ENCODE results near the gene DDX54.

DDX54 gene

DNA sequence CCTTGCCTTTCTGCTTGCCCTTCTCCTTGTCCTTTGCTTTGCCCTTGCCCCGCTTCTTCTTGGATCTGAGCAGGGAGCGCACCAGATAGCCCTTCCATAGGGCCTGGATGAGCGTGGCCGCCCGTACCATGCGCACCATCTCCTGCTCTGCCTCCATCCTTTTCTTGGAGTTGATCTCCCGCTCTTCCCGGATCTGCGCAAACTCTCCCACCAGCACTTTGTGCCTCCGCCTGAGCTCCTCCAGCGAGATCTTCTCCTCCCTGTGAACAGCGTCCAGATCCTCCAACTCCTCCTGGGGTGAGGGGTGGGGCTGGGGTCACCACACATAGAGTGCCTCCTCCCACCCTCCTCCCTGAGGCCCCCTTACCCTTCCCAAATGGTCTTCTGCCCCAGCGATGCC lies 10.3 kb upstream of the DDX54 start:
- peak overlapping the region; percentile 82 for H2BK15ac ChIP-seq (ENCODE audit: low read depth, poor library complexity, severe bottlenecking)
- no peak overlapping the region for H2AFZ ChIP-seq (ENCODE audit: low read depth, low read length)
- peaks cover 23 to 29% of the 10 kb centered on the region in 2 experiments for H3K36me3 ChIP-seq (ENCODE audit: control insufficient read depth in 1 of 2, insufficient read depth in 2 of 2, low read depth in 1 of 2, low read length in 2 of 2)
- peak overlapping the region; percentile 98 for H2AK5ac ChIP-seq (ENCODE audit: low read length, severe bottlenecking)
- peak overlapping the region; percentile 93 to 99 for H2BK12ac ChIP-seq (ENCODE audit: low read length in 2 of 2)
- no peaks in the 10 kb centered on the region for H3K27me3 ChIP-seq (ENCODE audit: control insufficient read depth in 1 of 2, insufficient read depth in 1 of 2, low read length in 2 of 2)
- H2BK5ac ChIP-seq (ENCODE audit: low read depth, low read length, poor library complexity, severe bottlenecking) = peak overlapping the region; percentile 4
- peak overlapping the region; percentile 60 to 80 for H3K4ac ChIP-seq (ENCODE audit: low read depth in 1 of 2, low read length in 2 of 2)
- H2BK120ac ChIP-seq (ENCODE audit: low read depth, low read length) = peak overlapping the region; percentile 75
- H3K27ac ChIP-seq (ENCODE audit: low read length, poor library complexity, severe bottlenecking) = peak overlapping the region; percentile 96
- peak overlapping the region; percentile 78 for H4K8ac ChIP-seq (ENCODE audit: low read length)
- H3K4me1 ChIP-seq (ENCODE audit: control insufficient read depth, insufficient read depth, low read depth, low read length) = peaks cover 44% of the 10 kb centered on the region
- H3K14ac ChIP-seq (ENCODE audit: low read length in 2 of 2) = peak overlapping the region in 1 of 2 experiments; percentile 78
- no peak overlapping the region for H3K23ac ChIP-seq (ENCODE audit: low read length in 2 of 2)
- DNase-seq = no peak
- WGBS = 98% methylated on average over 7 of the region's 13 CpGs
- H4K91ac ChIP-seq (ENCODE audit: low read length) = peak overlapping the region; percentile 84
- peaks cover 19% of the 10 kb centered on the region for H3K79me1 ChIP-seq (replicated peaks; ENCODE audit: low read length, poor library complexity, severe bottlenecking)
- H3K4me3 ChIP-seq (ENCODE audit: insufficient read depth in 1 of 2, low read depth in 1 of 2, low read length in 2 of 2) = no peak overlapping the region
- peak overlapping the region; percentile 76 for H3K9ac ChIP-seq (ENCODE audit: low read length)
- H3K4me2 ChIP-seq (ENCODE audit: low read length, poor library complexity, severe bottlenecking) = no peak overlapping the region
- H3K18ac ChIP-seq (ENCODE audit: low read depth in 1 of 2, low read length in 2 of 2) = peak overlapping the region; percentile 75 to 84
- no peaks in the 10 kb centered on the region for H3K9me3 ChIP-seq (ENCODE audit: control insufficient read depth, low read length)

DNA sequence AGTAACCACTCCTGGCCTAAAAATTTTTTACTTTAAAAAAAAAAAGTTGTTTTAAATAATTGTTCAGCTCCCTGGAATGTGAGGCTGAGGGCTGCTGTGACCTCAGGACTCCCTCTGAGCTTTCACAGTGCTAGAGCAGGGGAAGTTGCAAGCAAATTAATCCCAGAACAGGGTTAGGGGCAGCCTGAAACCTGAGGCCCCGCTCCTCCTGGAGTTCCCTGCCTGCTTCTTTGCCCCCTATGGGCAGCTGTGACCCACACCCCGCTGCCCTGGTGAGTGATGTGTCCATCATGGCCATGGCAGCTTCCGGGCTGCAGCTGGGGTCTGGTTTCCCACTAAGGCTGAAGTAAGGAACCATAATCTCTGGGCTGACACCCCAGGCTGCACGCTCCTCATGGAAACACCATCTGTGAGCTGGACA lies 9.7 kb upstream of the DDX54 start:
- H2AK5ac ChIP-seq (ENCODE audit: low read length, severe bottlenecking) = peak overlapping the region; percentile 4
- H4K91ac ChIP-seq (ENCODE audit: low read length) = peak overlapping the region; percentile 36
- H2BK12ac ChIP-seq (ENCODE audit: low read length in 2 of 2) = peak overlapping the region; percentile 72 to 100
- peak overlapping the region; percentile 87 to 96 for H3K18ac ChIP-seq (ENCODE audit: low read depth in 1 of 2, low read length in 2 of 2)
- H3K27ac ChIP-seq (ENCODE audit: low read length, poor library complexity, severe bottlenecking) = peak overlapping the region; percentile 96
- peaks cover 26 to 27% of the 10 kb centered on the region in 2 experiments for H3K36me3 ChIP-seq (ENCODE audit: control insufficient read depth in 1 of 2, insufficient read depth in 2 of 2, low read depth in 1 of 2, low read length in 2 of 2)
- WGBS = 26% methylated on average over 4 of the region's 4 CpGs
- peak overlapping the region; percentile 94 for H4K8ac ChIP-seq (ENCODE audit: low read length)
- H2BK15ac ChIP-seq (ENCODE audit: low read depth, poor library complexity, severe bottlenecking) = no peak overlapping the region
- H3K14ac ChIP-seq (ENCODE audit: low read length in 2 of 2) = peak overlapping the region in 1 of 2 experiments; percentile 69
- peak overlapping the region; percentile 4 for H2BK5ac ChIP-seq (ENCODE audit: low read depth, low read length, poor library complexity, severe bottlenecking)
- peaks cover 21% of the 10 kb centered on the region for H3K79me1 ChIP-seq (replicated peaks; ENCODE audit: low read length, poor library complexity, severe bottlenecking)
- peak overlapping the region; percentile 83 for H2BK120ac ChIP-seq (ENCODE audit: low read depth, low read length)
- peak overlapping the region in 1 of 2 experiments; percentile 99 for H3K4ac ChIP-seq (ENCODE audit: low read depth in 1 of 2, low read length in 2 of 2)
- no peak overlapping the region for H3K4me2 ChIP-seq (ENCODE audit: low read length, poor library complexity, severe bottlenecking)
- peak overlapping the region in 1 of 2 experiments; percentile 89 for H3K23ac ChIP-seq (ENCODE audit: low read length in 2 of 2)
- H3K4me1 ChIP-seq (ENCODE audit: control insufficient read depth, insufficient read depth, low read depth, low read length) = peaks cover 39% of the 10 kb centered on the region
- no peak overlapping the region for H3K4me3 ChIP-seq (ENCODE audit: insufficient read depth in 1 of 2, low read depth in 1 of 2, low read length in 2 of 2)
- peak; percentile 66 for DNase-seq
- no peaks in the 10 kb centered on the region for H3K27me3 ChIP-seq (ENCODE audit: control insufficient read depth in 1 of 2, insufficient read depth in 1 of 2, low read length in 2 of 2)
- H2AFZ ChIP-seq (ENCODE audit: low read depth, low read length) = no peak overlapping the region
- no peaks in the 10 kb centered on the region for H3K9me3 ChIP-seq (ENCODE audit: control insufficient read depth, low read length)
- peak overlapping the region; percentile 76 for H3K9ac ChIP-seq (ENCODE audit: low read length)

DNA sequence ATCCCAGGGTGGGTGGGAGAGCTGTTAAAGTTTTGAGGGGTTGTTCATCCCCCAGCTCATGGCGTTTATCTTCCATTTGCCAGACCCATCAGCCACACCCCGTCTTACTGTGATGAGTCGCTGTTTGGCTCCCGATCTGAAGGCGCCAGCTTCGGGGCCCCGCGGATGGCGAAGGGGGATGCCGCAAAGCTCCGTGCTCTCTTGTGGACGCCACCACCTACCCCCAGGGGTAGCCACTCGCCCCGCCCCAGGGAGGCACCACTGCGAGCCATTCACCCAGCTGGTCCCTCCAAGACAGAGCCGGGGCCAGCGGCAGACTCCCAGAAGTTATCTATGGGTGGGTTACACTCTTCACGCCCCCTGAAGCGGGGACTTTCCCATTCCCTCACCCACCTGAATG lies 5.9 kb upstream of the DDX54 start:
- Histone ChIP-seq H3K79me1 (replicated peaks; ENCODE audit: low read length, poor library complexity, severe bottlenecking) (peaks cover 27% of the 10 kb centered on the region), H3K4me2 (ENCODE audit: low read length, poor library complexity, severe bottlenecking) (no peak overlapping the region), H2AFZ (ENCODE audit: low read depth, low read length) (no peak overlapping the region), H3K4me3 (ENCODE audit: insufficient read depth in 1 of 2, low read depth in 1 of 2, low read length in 2 of 2) (no peak overlapping the region), H4K8ac (ENCODE audit: low read length) (no peak overlapping the region), H3K23ac (ENCODE audit: low read length in 2 of 2) (no peak overlapping the region), H3K27ac (ENCODE audit: low read length, poor library complexity, severe bottlenecking) (no peak overlapping the region), H2AK5ac (ENCODE audit: low read length, severe bottlenecking) (no peak overlapping the region), H2BK120ac (ENCODE audit: low read depth, low read length) (no peak overlapping the region), H2BK5ac (ENCODE audit: low read depth, low read length, poor library complexity, severe bottlenecking) (no peak overlapping the region), H3K9me3 (ENCODE audit: control insufficient read depth, low read length) (no peaks in the 10 kb centered on the region), H3K4ac (ENCODE audit: low read depth in 1 of 2, low read length in 2 of 2) (no peak overlapping the region), H3K18ac (ENCODE audit: low read depth in 1 of 2, low read length in 2 of 2) (peak overlapping the region in 1 of 2 experiments; percentile 4), H3K9ac (ENCODE audit: low read length) (no peak overlapping the region), H3K36me3 (ENCODE audit: control insufficient read depth in 1 of 2, insufficient read depth in 2 of 2, low read depth in 1 of 2, low read length in 2 of 2) (peaks cover 27 to 32% of the 10 kb centered on the region in 2 experiments), H3K27me3 (ENCODE audit: control insufficient read depth in 1 of 2, insufficient read depth in 1 of 2, low read length in 2 of 2) (no peaks in the 10 kb centered on the region), H4K91ac (ENCODE audit: low read length) (peak overlapping the region; percentile 18), H3K14ac (ENCODE audit: low read length in 2 of 2) (peak overlapping the region in 1 of 2 experiments; percentile 69), H3K4me1 (ENCODE audit: control insufficient read depth, insufficient read depth, low read depth, low read length) (peaks cover 36% of the 10 kb centered on the region), H2BK15ac (ENCODE audit: low read depth, poor library complexity, severe bottlenecking) (no peak overlapping the region), H2BK12ac (ENCODE audit: low read length in 2 of 2) (no peak overlapping the region)
- DNase-seq = no peak
- WGBS = 94% methylated on average over 19 of the region's 19 CpGs

DNA sequence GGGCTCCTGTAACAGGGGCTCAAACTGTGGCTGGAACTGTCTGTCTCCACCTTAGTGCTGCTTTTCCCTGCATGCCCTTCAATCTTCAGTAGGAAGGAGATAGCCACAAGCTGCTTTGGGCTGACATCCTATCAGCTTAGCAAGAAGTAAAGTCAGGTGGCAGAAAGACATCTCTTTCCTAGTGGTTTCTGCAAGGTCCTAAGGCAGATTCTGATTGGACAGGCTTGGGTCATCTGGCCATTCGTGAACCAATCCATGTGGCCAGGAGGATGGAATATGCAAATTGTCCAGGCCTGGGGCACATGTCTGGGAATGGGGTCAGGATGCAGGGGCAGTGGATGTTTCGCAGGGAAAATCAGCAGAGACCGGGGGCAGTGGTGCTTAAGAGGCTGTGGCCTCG lies 5.5 kb upstream of the DDX54 start:
- Histone ChIP-seq H3K4me1 (ENCODE audit: control insufficient read depth, insufficient read depth, low read depth, low read length) (peaks cover 36% of the 10 kb centered on the region), H3K36me3 (ENCODE audit: control insufficient read depth in 1 of 2, insufficient read depth in 2 of 2, low read depth in 1 of 2, low read length in 2 of 2) (peaks cover 27 to 32% of the 10 kb centered on the region in 2 experiments), H2BK12ac (ENCODE audit: low read length in 2 of 2) (peak overlapping the region in 1 of 2 experiments; percentile 12), H3K9ac (ENCODE audit: low read length) (no peak overlapping the region), H2BK15ac (ENCODE audit: low read depth, poor library complexity, severe bottlenecking) (no peak overlapping the region), H4K91ac (ENCODE audit: low read length) (no peak overlapping the region), H3K4me2 (ENCODE audit: low read length, poor library complexity, severe bottlenecking) (no peak overlapping the region), H2BK5ac (ENCODE audit: low read depth, low read length, poor library complexity, severe bottlenecking) (no peak overlapping the region), H3K4me3 (ENCODE audit: insufficient read depth in 1 of 2, low read depth in 1 of 2, low read length in 2 of 2) (no peak overlapping the region), H3K18ac (ENCODE audit: low read depth in 1 of 2, low read length in 2 of 2) (peak overlapping the region in 1 of 2 experiments; percentile 4), H3K4ac (ENCODE audit: low read depth in 1 of 2, low read length in 2 of 2) (no peak overlapping the region), H2BK120ac (ENCODE audit: low read depth, low read length) (no peak overlapping the region), H2AK5ac (ENCODE audit: low read length, severe bottlenecking) (no peak overlapping the region), H3K23ac (ENCODE audit: low read length in 2 of 2) (no peak overlapping the region), H4K8ac (ENCODE audit: low read length) (no peak overlapping the region), H3K14ac (ENCODE audit: low read length in 2 of 2) (peak overlapping the region in 1 of 2 experiments; percentile 69), H2AFZ (ENCODE audit: low read depth, low read length) (no peak overlapping the region), H3K27me3 (ENCODE audit: control insufficient read depth in 1 of 2, insufficient read depth in 1 of 2, low read length in 2 of 2) (no peaks in the 10 kb centered on the region), H3K27ac (ENCODE audit: low read length, poor library complexity, severe bottlenecking) (no peak overlapping the region), H3K79me1 (replicated peaks; ENCODE audit: low read length, poor library complexity, severe bottlenecking) (peaks cover 31% of the 10 kb centered on the region), H3K9me3 (ENCODE audit: control insufficient read depth, low read length) (no peaks in the 10 kb centered on the region)
- 96% methylated on average over 4 of the region's 4 CpGs for WGBS
- peak; percentile 65 for DNase-seq

All from mesenchymal stem cell (in vitro differentiated cells and primary cell).